ENCODE data around the gene CDYL2.
"Not testable (repeated sequence)": the region's sequence is repeated elsewhere in the genome, so short reads cannot be mapped to it uniquely, and the experiment has no call there.

CDYL2 gene

DNA sequence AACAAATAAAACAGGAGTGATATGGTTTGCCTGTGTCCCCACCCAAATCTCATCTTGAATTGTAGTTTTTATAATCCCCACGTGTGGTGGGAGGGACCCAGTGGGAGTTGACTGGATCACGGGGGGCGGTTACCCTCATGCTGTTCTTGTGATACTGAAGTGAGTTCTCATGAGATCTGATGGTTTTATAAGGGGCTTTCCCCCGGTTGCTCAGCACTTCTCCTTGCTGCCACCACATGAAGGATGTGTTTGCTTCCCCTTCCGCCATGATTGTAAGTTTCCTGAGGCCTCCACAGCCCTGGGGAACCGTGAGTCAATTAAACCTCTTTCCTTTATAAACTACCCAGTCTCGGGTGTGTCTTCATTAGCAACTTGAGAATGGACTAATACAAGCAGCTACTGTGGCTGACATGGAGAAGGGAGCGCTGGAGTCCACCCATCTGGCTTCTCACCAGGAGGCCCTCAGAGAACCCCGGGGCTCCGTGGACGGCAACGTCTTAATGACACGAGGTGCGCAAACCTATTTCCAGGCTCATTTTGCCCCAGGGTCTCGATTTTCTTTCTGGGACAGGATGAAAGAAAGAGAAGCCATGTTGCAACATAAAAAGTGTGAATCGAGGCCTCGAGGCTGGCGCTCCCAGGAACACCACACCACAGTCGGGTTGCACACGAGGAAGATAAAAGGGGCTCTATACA lies 134.1 kb downstream of the CDYL2 start:
- DNase-seq (ENCODE audit: low read depth in 2 of 2), result peak in 1 of 2 donors; percentile 6

DNA sequence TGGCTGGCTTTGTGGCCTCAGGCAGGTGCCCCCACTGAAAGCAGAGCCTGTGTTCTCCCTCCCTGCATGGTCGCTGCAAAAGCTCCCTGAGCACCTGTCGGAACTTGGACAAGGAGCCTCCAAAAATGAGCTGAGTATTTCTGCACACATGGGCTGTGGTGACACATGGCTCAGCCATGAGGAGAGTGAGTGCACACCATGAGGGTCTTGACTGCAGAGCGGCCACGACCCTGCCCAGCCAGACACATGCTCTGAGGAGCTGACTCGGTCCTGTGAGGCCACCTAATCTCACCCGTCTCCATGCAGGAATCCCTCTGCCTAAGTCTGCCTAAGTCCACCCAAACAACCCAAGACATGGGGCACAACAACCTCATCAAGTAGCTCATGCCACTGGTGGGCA lies 134.7 kb downstream of the CDYL2 start:
- DNase-seq (ENCODE audit: low read depth in 2 of 2), result no peak

DNA sequence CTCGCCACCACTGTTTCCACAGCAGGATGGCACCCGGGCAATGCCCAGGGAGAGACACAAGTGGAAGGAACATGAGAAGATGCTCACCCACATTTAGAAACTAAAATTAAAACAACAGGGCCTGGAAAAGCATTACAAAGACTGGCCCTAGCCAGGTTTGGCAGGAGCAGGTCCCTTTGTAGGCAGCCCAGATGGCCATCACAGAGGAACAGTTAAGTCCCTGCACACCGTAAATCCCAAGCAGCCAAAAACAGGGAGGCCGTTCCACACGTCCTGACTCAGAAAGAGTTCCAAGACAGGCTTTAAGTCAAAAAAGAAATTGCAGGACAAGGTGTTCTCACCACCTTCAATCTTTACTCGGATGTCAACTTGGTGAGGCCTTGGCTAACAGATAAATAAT lies 136.5 kb downstream of the CDYL2 start:
- DNase-seq (ENCODE audit: low read depth in 2 of 2), result no peak

DNA sequence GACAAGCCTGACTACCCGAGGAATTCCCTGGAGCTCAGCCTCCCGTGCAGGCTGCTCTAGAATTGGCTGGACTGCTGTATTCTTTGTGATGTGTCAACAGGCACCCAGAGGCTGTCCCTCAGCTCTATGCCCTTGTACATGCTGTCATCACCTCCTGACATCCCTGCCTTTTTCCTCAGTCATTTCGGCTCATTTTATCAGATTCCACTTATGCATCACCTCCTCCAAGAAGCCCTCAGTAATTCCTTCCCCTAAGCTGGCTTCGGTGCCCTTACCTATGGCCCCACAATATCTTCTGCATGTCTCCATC lies 137.2 kb downstream of the CDYL2 start:
- no peak for DNase-seq (ENCODE audit: low read depth in 2 of 2)

DNA sequence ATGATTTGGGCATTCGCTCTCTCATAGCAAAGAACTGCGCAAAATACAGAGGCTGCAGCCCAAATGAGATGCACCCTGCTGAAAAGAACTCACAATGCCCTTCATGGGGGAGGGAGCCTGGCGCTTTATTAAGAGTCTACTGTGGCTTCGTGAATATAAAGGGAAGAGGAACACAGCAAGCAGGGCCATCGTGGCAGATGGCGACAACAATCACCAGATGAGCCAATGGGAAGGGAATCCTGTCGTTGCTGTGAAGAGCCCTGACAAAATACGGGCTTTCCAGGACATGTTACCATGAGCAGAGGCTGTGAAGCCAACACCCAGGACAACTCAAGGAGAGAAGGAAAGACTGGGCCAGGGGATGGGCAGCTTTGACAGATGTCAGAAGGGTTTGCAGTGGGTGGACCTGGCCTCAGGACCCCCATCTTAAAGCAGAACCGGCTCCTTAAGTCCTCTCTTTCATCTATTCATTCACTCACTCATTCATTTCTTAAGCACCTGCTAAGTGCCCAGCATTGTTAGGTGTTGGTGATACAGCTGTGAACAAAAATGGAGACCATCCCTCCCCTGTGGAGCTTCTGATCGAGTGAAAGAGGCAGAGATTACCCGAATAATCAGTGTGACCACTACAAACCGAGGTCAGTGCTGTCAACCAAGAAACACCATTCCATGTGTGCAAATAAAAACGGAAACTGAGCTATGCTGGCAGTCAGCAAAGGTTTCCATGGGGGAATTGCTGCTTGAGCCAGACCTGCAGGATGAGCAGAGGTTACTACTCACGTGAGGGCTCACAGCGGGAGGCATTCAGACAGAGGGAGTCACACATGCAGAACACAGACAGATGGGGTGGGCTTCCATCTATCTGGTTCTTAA lies 137.8 kb downstream of the CDYL2 start:
- DNase-seq (ENCODE audit: low read depth in 2 of 2), result no peak

DNA sequence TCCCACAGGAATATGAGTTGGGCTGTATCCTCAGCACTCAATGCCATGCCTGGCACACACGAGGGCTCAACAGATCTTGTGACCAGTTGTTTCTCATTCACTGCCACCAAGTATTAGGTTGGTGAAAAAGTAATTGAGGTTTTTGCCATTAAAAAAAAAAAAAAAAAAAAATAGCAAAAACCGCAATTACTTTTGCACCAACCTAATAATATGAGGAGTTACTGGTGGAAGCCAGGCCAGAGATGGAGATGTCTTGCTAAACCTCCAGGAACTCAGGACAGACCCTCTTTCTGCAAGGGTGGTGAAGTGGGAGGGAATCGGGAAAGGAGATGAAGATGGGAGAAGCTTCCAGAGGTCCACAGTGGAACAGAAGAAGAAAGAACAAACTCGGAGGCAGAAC lies 139.0 kb downstream of the CDYL2 start:
- DNase-seq (ENCODE audit: low read depth in 2 of 2), result no peak

DNA sequence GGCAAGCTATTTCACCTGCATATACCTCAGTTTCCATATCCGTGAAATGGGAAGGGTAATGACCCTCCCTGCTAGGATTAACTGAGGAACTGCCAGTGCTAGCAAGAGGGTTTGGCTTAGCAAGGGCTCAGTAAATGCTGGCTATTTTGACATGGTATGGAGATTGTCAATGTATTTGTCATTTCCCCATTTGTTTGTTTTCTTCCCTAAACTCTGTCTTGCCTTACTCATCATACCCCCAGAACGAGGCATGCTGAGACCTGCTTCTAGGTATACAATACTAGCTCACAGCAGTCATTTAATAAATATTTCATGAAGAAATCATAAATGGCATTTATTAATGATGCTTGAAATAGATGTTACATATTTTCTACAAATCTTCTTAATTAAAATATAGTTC lies 139.6 kb downstream of the CDYL2 start:
- DNase-seq (ENCODE audit: low read depth in 2 of 2), result no peak

- no peak for DNase-seq (ENCODE audit: low read depth in 2 of 2)
Observed at GRCh38 chr16:80664226-80664625, 140.2 kb downstream of the CDYL2 start.

DNA sequence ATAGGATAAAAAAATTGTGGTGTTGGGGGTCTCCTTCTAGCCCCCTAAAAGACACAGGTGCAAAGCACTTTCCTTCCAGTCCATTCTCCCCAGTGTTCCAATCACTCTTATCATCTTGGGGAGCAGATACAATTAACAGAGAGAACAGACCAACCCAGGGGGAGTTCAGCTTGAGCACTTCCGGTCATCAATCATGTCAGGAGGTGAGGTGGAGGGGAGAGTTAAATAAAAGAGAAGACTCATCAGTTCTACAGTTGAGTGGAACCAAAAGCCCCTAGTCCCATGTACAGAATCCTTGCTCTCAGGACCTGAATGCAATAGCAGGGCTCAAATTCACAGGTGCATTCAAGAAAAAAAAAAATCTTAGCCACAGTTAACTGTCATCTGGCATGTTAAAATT lies 141.3 kb downstream of the CDYL2 start:
- DNase-seq (ENCODE audit: low read depth in 2 of 2), result no peak

DNA sequence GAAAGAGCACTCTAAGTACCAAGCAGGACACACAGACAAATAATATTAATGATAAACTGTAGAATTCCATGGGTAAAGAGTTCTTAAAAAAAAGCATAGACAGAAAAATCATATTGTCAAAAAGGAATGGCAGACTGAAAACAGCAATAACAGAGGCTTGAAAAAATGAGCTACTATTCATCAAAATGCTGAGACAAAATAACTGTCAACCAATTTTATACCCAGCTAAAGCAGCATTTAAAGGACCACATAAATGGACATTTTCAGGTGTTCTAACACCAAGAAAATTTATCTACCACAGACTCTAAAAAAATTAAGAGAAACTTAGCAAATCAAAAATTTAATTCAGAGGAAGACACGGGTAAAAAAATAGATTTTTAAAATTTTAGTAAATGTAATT lies 144.5 kb downstream of the CDYL2 start:
- no peak for DNase-seq (ENCODE audit: low read depth in 2 of 2)

DNA sequence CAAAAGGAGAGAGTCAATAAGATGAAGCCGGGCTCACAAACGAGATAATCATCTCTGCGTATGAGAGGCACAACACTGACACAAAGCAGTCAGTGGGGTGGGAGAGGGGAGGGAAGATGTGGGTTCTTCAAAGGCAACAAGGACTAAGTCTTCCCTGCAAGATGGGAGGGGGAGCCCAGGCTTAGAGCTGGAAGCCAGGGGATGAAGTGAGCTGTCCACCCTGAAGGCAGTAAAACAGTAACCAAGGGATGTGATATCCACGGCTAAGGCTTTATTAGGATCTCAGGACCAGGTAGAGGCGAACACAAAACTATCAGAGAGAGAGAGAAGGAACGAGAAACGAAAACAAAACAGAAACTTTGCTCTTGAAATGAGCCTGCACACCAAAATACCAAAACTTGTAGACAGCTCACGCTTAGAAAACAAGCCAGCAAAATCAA lies 147.7 kb downstream of the CDYL2 start:
- DNase-seq (ENCODE audit: low read depth in 2 of 2), result no peak

DNA sequence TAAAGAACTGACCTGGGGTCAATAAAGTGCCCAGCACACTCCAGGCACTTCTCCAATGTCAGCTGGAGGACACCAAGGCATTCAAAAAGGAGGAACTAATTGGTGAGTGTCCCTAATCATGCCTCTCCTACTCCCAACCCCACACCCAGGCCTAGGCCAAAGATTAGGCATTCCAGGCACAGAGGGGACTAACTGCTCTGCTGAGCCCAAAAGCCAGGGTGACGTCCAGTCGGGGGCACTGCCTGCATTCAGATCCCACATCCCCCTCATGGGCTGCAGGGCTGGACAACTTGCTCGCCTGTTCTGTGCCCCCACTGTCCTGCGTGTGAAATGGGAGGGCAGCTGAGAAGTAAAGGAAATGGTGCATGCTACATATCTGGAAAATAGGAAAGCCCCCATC lies 148.2 kb downstream of the CDYL2 start:
- DNase-seq (ENCODE audit: low read depth in 2 of 2), result no peak

GRCh38 chr16:80655751-80656150 lies 148.6 kb downstream of the CDYL2 start:
- DNase-seq (ENCODE audit: low read depth in 2 of 2), result no peak

DNA sequence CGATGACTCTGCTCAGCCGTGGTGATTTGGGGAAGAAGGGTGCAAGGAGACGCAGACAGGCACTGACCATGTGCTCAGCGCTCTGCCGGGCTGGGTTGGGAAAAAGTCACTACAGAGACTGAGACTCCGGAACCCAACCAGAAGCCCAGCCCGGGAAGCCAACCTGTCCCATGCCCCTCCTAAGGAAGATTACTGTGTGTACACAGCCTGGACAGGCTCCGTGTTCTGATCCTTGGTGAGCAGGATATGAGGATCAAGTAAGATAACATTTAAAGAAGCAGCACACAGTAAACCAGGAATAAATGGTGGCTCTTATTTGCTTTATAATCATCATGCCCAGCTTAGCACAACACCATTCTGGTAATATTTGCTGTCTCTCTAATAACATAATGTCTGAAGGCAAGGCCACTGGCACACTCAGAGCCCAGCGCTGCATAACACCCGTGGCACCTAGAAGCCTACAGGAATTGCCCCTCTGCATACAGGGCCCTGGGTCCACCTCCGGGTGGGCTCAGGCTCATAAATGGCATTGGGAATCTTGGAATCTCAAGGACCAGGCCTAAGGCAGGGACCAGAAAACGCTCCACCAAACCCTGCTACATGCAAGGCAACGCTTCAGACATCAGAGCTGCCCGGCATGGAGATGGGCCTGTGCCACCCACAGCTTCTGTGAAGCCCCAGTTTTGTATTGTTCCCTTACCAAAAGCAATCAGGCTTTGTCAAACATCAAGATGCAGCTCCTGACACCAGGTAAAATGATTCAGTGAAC lies 150.1 kb downstream of the CDYL2 start:
- DNase-seq (ENCODE audit: low read depth in 2 of 2), result no peak

DNA sequence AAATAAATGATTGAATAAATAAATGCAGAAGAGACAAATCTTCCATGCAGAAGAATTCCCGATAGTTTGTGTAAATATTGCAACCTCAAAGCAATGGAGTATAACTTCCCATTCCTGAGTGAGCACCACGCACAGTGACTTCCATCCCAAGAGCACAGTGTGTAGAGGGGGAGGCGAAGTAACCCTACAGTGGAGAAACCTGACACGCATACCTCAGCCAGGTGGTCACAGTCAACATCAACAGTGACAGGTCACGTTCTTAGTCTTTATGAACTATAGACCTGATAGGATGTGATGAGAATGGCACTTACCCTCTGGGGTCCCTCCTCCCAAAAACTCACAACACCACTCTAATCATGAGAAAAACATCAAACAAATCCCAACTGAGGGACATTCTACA lies 152.0 kb downstream of the CDYL2 start:
- no peak for DNase-seq (ENCODE audit: low read depth in 2 of 2)

GRCh38 chr16:80650281-80650680 lies 154.1 kb downstream of the CDYL2 start:
- not testable (repeated sequence) for DNase-seq (ENCODE audit: low read depth in 2 of 2)

GRCh38 chr16:80640316-80640715 lies 164.1 kb downstream of the CDYL2 start:
- no peak for DNase-seq (ENCODE audit: low read depth in 2 of 2)

DNA sequence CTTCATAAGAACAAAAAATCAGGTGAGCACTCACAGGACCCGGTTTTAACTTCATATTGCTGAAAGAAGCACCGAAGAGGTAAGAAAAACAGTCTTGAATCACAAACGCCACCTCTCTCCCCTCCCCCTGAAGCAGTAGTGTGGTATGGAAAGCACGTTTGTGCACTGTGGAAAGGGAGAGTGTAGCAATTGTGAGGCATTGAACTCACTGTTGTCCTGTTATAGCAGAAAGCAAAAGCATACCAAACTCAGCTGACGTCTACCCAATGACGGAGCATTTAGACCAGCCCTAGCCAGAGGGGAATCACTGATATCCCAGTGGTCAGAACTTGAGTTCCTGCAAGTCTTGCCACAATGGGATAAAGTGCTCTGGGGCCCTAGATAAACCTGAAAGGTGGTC lies 164.8 kb downstream of the CDYL2 start:
- DNase-seq (ENCODE audit: low read depth in 2 of 2), result no peak

- no peak for DNase-seq (ENCODE audit: low read depth in 2 of 2)
Observed at GRCh38 chr16:80637621-80638020, 166.8 kb downstream of the CDYL2 start.

DNA sequence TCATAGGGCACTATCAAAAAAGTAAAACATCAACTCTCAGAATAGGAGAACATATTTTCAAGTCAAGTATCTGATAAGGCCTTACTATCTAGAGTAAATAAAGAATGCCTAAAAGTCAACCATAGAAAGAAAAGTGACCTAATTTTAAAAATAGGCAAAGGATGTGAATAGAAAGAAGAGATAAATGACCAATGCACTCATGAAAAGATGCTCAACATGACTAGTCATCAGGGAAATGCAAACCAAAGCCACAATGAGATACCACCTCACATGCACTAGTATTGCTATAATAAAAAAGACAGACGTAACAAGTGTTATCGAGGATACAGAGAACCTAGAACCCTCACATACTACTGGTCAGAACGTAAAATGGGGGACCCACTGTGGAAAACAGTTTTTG lies 172.8 kb downstream of the CDYL2 start:
- no peak for DNase-seq (ENCODE audit: low read depth in 2 of 2)

- no peak for DNase-seq (ENCODE audit: low read depth in 2 of 2)
Observed at GRCh38 chr16:80628254-80628653, 176.1 kb downstream of the CDYL2 start.

- no peak for DNase-seq (ENCODE audit: low read depth in 2 of 2)
Observed at GRCh38 chr16:80627108-80627507, 177.3 kb downstream of the CDYL2 start.

DNA sequence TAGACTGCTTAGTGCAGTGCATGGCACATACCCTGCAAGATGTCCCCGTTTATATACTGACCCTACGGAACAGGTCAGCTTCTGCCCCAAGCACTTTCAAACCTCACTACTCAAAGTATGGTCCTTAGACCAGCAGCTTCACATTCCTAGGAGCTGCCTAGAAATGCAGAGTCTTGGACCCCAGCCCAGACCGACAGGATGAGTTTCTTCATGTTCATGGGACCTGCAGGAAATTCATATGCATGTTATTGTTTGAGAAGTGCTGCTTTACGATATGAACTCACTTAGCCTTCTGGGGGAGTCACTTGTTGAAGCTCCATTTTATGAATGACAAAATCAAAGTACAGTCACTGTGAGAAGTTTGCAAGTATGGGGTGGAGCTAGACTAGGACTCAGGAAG lies 181.0 kb downstream of the CDYL2 start:
- DNase-seq (ENCODE audit: low read depth in 2 of 2), result no peak
